Left colon (tissue), 2 donors: ENCODE data around the gene TESMIN. TPM values are rescaled to one million over a fixed set of nuclear protein-coding genes. Genes with fewer than 3 reads are reported as not detected.

Source experiments
- ATAC-seq: fragments of 200-7000 bp; cut with Tn5 transposase; one replicate; pipeline ENCODE4 v1.9.1; 2020; ENCODE audit warnings: mild to moderate bottlenecking, moderate library complexity
- DNase-seq, 2 donors: peaks; one replicate each; pipeline ENCODE4 v3.0.0-alpha.2; 2020
- intact Hi-C, 2 donors: fragments of 100-400 bp; cut with DNase I in 1 of 2; cut with micrococcal nuclease in 1 of 2; formaldehyde crosslinking; loops; one replicate each; pipeline versions ENCODE4 v1.11.2 to v1.14.0; 2022; cut with DNase I, micrococcal nuclease
- total RNA-seq, 2 donors: library from RNA; stranded (reverse); fragmentation: NEBNext Ultra II Directional; extraction: Animal tissue kit (Norgen Biotek cat#: 25700); gene quantifications; one replicate each; pipeline ENCODE4 v1.2.1, GENCODE V29; 2021
- donor health status: DM: no; HTN: no; CAD: no.
- donor health status: DM: yes; HTN: yes; CAD: no.

Gene TESMIN
- total RNA-seq, 2 donors from 2014 or later, result 11.0 to 12.9 TPM

GRCh38 chr11:68763926-68764657 is 12.8 kb upstream of the TESMIN start:
- ATAC-seq (no peak), DNase-seq (no peak)
- intact Hi-C loops, result no loop called here

GRCh38 chr11:68763181-68763721 is 11.9 kb upstream of the TESMIN start:
- peak; percentile 16 for ATAC-seq
- intact Hi-C loops, result no loop called here
- no peak for DNase-seq

DNA sequence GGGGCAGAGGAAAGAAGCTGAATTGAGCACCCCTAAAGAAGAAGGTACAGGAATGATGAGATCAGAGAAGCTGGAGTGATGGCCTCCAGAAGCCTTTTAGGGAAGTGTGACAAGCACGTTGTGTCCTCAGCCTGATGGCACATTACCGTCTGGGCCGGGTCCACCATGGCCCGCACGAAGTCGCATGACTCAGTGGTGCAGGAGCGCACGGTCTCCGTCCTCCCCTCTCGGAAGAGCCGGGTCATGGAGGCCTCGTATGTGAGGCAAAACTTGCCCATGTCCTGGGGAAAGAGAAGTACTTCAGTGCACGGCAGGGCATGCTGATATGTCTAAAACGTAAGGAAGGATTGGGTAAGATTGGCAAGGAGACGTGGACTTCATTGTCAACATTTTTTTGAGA is 11.2 kb upstream of the TESMIN start:
- DNase-seq, result no peak
- intact Hi-C loops, result no loop called here
- no peak for ATAC-seq

- ATAC-seq, result no peak
- intact Hi-C loops, result no loop called here
Measured at GRCh38 chr11:68761801-68762200, 10.5 kb upstream of the TESMIN start.

DNA sequence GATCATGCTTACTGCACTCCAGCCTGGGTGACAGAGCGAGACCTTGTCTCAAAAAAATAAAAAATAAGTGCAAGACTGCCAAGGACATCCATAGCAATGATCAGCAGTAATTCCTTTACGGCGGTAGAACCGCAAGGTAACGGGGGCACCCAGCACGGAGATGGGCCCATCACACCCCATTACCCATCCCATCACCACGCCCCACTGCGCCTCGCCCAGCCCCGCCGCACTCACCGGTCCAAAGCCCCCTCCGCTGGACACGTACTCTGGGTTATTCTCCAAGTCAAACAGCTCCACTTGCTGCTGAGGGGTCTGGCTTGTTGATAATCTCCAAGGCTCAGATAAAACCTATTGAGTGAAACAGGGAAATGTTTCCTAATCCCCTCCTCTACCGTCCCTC is 8.7 kb upstream of the TESMIN start:
- intact Hi-C loops, result no loop called here
- DNase-seq, result no peak
- ATAC-seq, result no peak

More at GRCh38 chr11:68761801-68762200, 10.5 kb upstream of the TESMIN start:
- DNase-seq, result no peak

- ATAC-seq (no peak), DNase-seq (no peak)
- intact Hi-C loops, result no loop called here
Measured at GRCh38 chr11:68757711-68758110, 6.4 kb upstream of the TESMIN start.

- no peak for DNase-seq
- intact Hi-C loops, result no loop called here
- ATAC-seq, result no peak
Measured at GRCh38 chr11:68756171-68756766, 4.9 kb upstream of the TESMIN start.

DNA sequence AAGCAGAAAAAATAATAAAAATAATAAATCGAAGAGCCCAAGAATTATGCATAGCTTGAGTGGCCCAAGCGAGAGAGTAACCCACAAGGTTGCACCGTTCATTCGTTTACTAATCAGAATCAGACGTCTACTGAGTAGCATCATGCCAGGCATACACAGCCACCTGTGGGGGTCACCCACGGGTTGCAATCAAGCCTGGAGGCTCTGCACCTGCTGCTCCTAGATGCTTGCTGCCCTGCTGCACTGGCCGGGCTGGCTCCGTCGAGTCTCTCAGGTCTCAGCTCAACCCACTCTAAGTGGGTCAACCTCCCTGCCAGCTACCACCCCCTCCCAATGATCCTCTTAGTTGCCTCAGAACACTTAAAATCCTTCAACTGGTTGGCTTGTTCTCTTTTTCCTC is 2.0 kb upstream of the TESMIN start:
- ATAC-seq (no peak), DNase-seq (no peak)
- intact Hi-C loops, result no loop called here

DNA sequence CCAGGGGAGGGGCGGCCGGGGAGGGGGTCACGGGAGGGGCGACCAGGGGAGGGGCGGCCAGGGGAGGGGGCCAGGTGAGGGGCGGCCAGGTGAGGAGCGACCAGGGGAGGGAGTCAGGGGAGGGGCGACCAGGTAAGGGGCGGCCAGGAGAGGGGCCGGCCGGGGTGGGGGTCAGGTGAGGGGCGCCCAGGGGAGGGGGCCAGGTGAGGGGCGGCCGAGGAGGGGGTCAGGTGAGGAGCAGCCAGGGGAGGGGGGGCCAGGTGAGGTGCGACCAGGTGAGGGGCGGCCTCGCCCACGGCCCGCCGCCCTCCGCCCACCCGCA is 355 bp downstream of the TESMIN start:
- intact Hi-C loops, result no loop called here
- DNase-seq (peak in 1 of 2 donors; percentile 30), ATAC-seq (no peak)

DNA sequence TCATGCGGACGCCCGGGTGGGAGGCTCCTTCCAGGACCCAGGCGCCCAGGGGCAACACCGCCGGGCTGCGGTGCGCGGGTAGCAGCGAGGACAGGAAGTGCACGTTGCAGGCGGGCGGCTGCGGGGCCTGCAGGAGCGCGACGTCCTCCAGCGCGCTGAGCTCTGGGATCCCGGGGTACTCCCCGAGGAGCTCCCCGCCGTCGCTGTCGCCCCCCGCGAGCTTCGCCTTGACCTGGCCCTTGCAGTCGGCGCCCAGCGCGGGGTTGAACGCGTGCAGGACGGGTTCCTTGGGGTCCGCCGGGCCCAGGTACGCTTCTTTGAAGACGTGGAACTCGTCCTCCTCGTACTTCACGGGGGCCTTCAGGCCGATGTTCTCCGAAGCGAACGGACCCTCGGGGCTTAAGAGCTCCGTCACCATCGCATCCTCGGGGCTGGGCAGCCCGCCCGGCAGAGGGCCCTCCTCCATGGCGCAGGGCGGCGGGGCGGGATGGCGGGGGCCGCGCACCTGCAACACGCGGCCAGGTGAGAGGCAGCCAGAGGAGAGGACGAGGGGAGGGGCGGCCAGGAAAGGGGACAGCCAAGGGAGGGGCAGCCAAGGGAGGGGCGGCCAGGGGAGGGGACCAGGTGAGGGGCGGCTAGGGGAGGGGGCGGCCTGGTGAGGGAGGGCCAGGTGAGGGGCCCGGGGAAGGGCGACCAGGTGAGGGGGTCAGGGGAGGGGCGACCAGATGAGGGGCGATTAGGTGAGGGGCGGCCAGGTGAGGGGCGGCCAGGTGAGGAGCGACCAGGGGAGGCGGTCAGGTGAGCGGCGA is 921 bp downstream of the TESMIN start:
- DNase-seq, result peak in 1 of 2 donors; percentile 37
- ATAC-seq, result peak; percentile 23
- intact Hi-C loops, result no loop called here

GRCh38 chr11:68749229-68750123 is 1.8 kb downstream of the TESMIN start:
- DNase-seq (no peak), ATAC-seq (no peak)
- intact Hi-C loops, result no loop called here

GRCh38 chr11:68748061-68748460 is 3.3 kb downstream of the TESMIN start:
- ATAC-seq (no peak), DNase-seq (no peak)
- intact Hi-C loops, result no loop called here

DNA sequence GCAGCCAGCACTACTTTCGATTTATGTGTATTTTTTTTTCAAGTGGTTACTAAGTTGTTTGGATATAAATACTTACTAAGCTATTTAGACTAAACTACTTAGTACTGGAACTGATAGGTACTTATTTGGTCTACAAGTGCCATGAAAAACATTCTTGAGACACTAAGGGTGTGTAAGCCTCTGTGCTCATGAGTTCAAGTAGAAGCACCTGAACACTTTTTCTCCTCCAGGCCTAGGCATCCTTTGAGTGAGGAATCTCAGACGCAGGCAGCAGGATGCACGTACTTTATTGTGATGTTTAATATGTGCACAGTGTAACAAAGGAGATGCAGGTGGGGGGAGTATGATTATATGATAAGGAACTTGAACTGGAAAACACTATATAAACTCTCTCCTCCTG is 7.8 kb downstream of the TESMIN start:
- ATAC-seq, result no peak
- no peak for DNase-seq
- intact Hi-C loops, result no loop called here

DNA sequence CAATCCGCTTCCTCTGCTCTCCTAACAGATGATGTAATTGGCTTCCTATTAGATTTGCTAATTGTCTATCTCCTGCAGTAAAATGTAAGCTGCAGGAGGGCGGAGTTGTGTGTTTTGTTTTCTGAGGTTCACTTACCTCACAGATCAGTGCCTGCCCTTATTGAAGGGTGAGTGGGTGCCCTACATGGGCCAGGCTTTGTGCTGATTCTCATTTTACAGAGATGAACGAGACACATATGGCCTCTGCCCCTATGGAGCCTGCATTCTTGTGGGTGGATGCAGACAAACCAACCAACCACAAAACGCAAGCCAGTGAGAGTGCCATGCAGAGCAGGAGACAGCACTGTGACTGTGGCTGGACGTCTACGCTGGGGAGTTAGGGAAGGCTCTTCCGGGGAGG is 9.9 kb downstream of the TESMIN start:
- ATAC-seq (no peak), DNase-seq (no peak)
- intact Hi-C loops, result no loop called here

- intact Hi-C loops, result no loop called here
- ATAC-seq (no peak), DNase-seq (no peak)
Measured at GRCh38 chr11:68735646-68736045, 15.7 kb downstream of the TESMIN start.

GRCh38 chr11:68735125-68735524 is 16.2 kb downstream of the TESMIN start:
- no peak for ATAC-seq
- intact Hi-C loops, result no loop called here

GRCh38 chr11:68734111-68734510 is 17.2 kb downstream of the TESMIN start:
- DNase-seq, result no peak
- intact Hi-C loops, result no loop called here
- ATAC-seq, result no peak

More at GRCh38 chr11:68735125-68735524, 16.2 kb downstream of the TESMIN start:
- DNase-seq, result no peak

- intact Hi-C loops, result no loop called here
- no peak for DNase-seq
- ATAC-seq, result no peak
Measured at GRCh38 chr11:68727783-68728182, 23.5 kb downstream of the TESMIN start.

- ATAC-seq (no peak), DNase-seq (no peak)
- intact Hi-C loops, result no loop called here
Measured at GRCh38 chr11:68724293-68724692, 27.0 kb downstream of the TESMIN start.
